Measurements from ENCODE around the gene PIK3R4. TPM values are rescaled to one million over a fixed set of nuclear protein-coding genes. Genes with fewer than 3 reads are reported as not detected.

The PIK3R4 gene
- polyA plus RNA-seq, 1 donor, result 23.9 TPM

GRCh38 chr3:130688015-130688688 lies 58.5 kb downstream of the PIK3R4 start:
- DNase-seq, result no peak

GRCh38 chr3:130687327-130687726 lies 59.3 kb downstream of the PIK3R4 start:
- DNase-seq, result no peak

- DNase-seq, result no peak
These were observed 59.8 kb downstream of the PIK3R4 start for GRCh38 chr3:130686833-130687232.

- DNase-seq, result peak; percentile 34
These were observed 64.5 kb downstream of the PIK3R4 start for GRCh38 chr3:130682131-130682530.

GRCh38 chr3:130679218-130679617 lies 67.4 kb downstream of the PIK3R4 start:
- no peak for DNase-seq

- no peak for DNase-seq
These were observed 69.3 kb downstream of the PIK3R4 start for GRCh38 chr3:130677343-130677742.

GRCh38 chr3:130671545-130672312 lies 74.9 kb downstream of the PIK3R4 start:
- DNase-seq, result no peak

- DNase-seq, result no peak
These were observed 76.9 kb downstream of the PIK3R4 start for GRCh38 chr3:130669740-130670139.

GRCh38 chr3:130663092-130663491 lies 83.5 kb downstream of the PIK3R4 start:
- no peak for DNase-seq

GRCh38 chr3:130662501-130662996 lies 84.1 kb downstream of the PIK3R4 start:
- DNase-seq, result peak; percentile 80

GRCh38 chr3:130661140-130661891 lies 85.3 kb downstream of the PIK3R4 start:
- DNase-seq, result no peak

GRCh38 chr3:130659911-130660310 lies 86.7 kb downstream of the PIK3R4 start:
- peak; percentile 69 for DNase-seq

GRCh38 chr3:130658678-130659077 lies 88.0 kb downstream of the PIK3R4 start:
- peak; percentile 63 for DNase-seq

- no peak for DNase-seq
These were observed 90.0 kb downstream of the PIK3R4 start for GRCh38 chr3:130656627-130657026.

GRCh38 chr3:130654921-130655320 lies 91.7 kb downstream of the PIK3R4 start:
- DNase-seq, result no peak

GRCh38 chr3:130654091-130654490 lies 92.5 kb downstream of the PIK3R4 start:
- DNase-seq, result no peak

- no peak for DNase-seq
These were observed 97.5 kb downstream of the PIK3R4 start for GRCh38 chr3:130649061-130649654.

- DNase-seq, result no peak
These were observed 98.3 kb downstream of the PIK3R4 start for GRCh38 chr3:130648293-130648692.

- no peak for DNase-seq
These were observed 101.4 kb downstream of the PIK3R4 start for GRCh38 chr3:130645261-130645660.

- DNase-seq, result no peak
These were observed 101.9 kb downstream of the PIK3R4 start for GRCh38 chr3:130644628-130645253.

- DNase-seq, result no peak
These were observed 106.6 kb downstream of the PIK3R4 start for GRCh38 chr3:130640027-130640426.

Measured in hindlimb muscle (tissue), 1 donor.